ENCODE results near the gene SFMBT2. TPM values are rescaled to one million over a fixed set of nuclear protein-coding genes. Genes with fewer than 3 reads are reported as not detected.

Gene SFMBT2
- total RNA-seq, 1 donor from 2014 or later = 11.0 TPM

DNA sequence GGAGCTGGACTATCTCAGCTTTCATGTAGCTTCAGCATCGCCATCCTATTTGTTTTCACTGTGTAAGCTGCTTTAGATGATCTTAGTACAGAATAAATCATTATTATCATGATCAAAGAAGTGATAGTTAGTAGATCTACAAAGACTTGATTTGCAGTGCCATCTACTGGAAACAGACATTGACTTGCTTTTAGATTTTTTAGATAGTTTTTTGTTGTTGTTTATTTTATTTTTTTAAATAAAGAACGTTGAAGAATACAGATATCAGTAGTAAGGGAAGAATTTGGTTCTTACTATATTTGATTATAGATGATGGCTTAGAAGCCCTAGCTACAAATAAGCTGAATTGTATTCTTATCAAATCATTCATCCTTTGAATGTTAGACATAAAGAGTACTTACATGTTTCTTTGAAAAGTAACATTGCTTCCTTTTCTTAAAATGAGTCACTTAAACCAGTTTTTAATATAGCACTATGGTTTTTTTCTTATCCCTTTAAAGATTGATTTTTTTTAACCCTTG, 6.3 kb upstream of the SFMBT2 start:
- TF ChIP-seq, protein P1, sequence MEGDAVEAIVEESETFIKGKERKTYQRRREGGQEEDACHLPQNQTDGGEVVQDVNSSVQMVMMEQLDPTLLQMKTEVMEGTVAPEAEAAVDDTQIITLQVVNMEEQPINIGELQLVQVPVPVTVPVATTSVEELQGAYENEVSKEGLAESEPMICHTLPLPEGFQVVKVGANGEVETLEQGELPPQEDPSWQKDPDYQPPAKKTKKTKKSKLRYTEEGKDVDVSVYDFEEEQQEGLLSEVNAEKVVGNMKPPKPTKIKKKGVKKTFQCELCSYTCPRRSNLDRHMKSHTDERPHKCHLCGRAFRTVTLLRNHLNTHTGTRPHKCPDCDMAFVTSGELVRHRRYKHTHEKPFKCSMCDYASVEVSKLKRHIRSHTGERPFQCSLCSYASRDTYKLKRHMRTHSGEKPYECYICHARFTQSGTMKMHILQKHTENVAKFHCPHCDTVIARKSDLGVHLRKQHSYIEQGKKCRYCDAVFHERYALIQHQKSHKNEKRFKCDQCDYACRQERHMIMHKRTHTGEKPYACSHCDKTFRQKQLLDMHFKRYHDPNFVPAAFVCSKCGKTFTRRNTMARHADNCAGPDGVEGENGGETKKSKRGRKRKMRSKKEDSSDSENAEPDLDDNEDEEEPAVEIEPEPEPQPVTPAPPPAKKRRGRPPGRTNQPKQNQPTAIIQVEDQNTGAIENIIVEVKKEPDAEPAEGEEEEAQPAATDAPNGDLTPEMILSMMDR (IDR thresholded peaks at IDR 0.05; ENCODE audit: borderline replicate concordance) = peak; percentile 74

DNA sequence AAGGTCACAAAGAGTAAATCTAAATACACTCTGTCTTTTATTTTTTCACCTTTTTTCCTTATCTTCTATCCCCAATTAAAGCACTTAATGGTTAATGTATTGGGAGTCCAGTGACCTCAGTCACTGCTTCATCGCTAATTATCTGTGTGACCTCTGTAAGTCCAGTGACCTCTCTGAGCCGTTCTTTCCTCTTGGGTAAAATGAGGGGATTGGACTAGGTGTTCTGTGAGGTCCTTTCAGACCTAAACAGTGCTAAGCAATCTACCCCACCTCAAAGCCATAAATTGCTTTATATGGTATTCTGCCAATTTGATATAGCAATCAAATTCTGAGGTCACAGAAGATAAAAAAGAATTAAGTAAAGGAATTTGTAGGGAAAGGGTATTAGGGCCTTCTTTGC, 3.9 kb upstream of the SFMBT2 start:
- Histone ChIP-seq H3K27ac (replicated peaks) (no peak overlapping the region), H3K27me3 (ENCODE audit: low read depth) (peaks cover 14% of the 10 kb centered on the region), H3K4me1 (peaks cover 29% of the 10 kb centered on the region), H3K36me3 (no peaks in the 10 kb centered on the region), H3K9me3 (replicated peaks) (no peaks in the 10 kb centered on the region), H3K4me3 (no peak overlapping the region)
- no peak for DNase-seq
- TF ChIP-seq, protein P1 (IDR thresholded peaks at IDR 0.05; ENCODE audit: borderline replicate concordance) = no peak
- intact Hi-C loops (cut with micrococcal nuclease) = loop anchor here (5.0 to 10.0 kb wide), 3 partner anchors 292 to 750 kb away; no protein-coding TSS in a partner anchor

More for the DNA sequence above, 6.3 kb upstream of the SFMBT2 start:
- Histone ChIP-seq H3K4me3 (no peak overlapping the region), H3K9me3 (replicated peaks) (no peaks in the 10 kb centered on the region), H3K4me1 (peaks cover 11% of the 10 kb centered on the region), H3K27me3 (ENCODE audit: low read depth) (peaks cover 29% of the 10 kb centered on the region), H3K27ac (replicated peaks) (no peak overlapping the region), H3K36me3 (no peaks in the 10 kb centered on the region)
- intact Hi-C loops (cut with micrococcal nuclease) = loop anchor here (5.0 to 10.0 kb wide), 3 partner anchors 295 to 752 kb away; no protein-coding TSS in a partner anchor
- no peak for DNase-seq

DNA sequence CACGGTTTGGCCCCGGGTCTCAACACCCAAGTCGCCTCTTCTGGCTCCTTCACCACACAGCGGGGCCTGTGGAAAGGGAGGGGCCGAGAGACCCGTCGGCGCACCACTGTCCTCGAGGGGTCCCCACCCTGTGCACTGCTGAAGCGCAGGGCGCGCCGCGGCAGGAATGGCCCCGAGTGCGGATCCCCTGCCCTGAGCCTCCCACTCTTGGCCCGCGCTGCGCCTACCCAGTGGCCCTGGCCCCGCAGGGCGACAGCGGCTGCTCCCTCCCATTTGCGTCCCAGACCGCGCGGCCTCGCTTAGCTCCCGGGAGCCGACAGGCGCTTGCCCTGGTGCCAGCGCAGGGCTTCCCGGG, 2.1 kb upstream of the SFMBT2 start:
- Histone ChIP-seq H3K27ac (replicated peaks) (no peak overlapping the region), H3K27me3 (ENCODE audit: low read depth) (no peaks in the 10 kb centered on the region), H3K9me3 (replicated peaks) (no peaks in the 10 kb centered on the region), H3K4me3 (peak overlapping the region; percentile 92), H3K4me1 (peaks cover 47% of the 10 kb centered on the region), H3K36me3 (no peaks in the 10 kb centered on the region)
- TF ChIP-seq, protein P1 (IDR thresholded peaks at IDR 0.05; ENCODE audit: borderline replicate concordance) = no peak
- no peak for DNase-seq
- intact Hi-C loops (cut with micrococcal nuclease) = loop anchor here (10.0 kb wide), 2 partner anchors 488 to 748 kb away; no protein-coding TSS in a partner anchor

DNA sequence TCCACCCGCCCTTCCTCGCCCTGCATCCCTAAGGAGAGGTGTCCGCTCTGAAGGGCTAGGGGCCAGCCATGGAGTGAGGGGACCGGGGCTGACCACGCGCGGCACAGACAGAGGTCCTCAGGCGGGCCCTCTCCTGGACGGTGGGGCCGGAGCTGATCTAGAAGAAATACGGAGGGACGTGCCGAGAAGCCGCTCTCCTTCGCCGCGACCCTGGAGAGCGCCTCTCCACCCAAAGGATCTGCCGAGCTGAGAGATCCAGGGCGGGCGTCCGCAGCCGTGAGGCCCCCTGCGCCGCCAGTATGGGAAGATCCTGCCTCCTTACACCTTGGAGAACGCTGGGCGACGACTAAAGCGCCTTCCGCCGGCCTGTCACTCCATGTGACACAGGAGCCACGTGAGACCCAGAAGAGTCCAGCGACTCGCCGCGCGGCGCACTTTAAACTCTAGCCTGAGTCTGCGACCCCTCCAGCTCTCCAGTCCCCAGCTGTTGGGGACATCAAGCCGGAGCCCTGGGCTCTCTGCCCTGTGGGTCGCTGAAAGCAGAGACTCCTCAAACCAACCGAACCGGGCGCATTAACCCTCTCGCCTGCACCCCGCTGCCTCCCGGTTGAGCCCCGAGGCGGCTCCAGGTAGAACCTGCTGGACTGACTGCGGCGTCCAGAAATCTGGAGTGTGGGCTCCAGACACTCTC, 1.5 kb upstream of the SFMBT2 start:
- TF ChIP-seq, protein P1 (IDR thresholded peaks at IDR 0.05; ENCODE audit: borderline replicate concordance) = no peak
- intact Hi-C loops (cut with micrococcal nuclease) = loop anchor here (10.0 kb wide), 2 partner anchors 488 to 748 kb away; no protein-coding TSS in a partner anchor
- Histone ChIP-seq H3K27ac (replicated peaks) (no peak overlapping the region), H3K36me3 (no peaks in the 10 kb centered on the region), H3K9me3 (replicated peaks) (no peaks in the 10 kb centered on the region), H3K27me3 (ENCODE audit: low read depth) (no peaks in the 10 kb centered on the region), H3K4me1 (peaks cover 52% of the 10 kb centered on the region), H3K4me3 (peak overlapping the region; percentile 92)
- peak; percentile 45 for DNase-seq

DNA sequence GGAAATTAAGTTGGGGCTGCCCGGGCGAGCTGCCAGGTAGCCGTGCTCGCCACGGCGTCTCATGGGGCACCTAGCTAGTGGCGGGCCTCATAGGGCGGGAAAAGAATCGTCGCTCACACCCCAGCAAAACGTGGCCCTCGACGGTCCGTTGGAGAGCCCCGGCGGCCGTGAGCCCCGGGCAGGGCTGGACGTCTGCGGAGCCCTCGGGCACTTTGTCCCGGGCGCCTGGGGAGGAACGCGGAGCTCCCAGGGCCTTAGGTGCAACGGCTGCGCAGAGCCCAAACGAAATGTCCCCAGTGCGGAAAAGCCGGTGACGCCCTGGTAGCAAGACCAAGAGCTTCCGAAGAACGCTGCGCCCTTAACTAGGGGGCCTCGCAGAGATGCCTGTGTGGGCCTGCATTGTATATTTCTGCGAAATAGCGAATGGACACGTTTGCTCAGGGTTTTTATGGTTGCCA, 866 bp upstream of the SFMBT2 start:
- no peaks in the 10 kb centered on the region for H3K9me3 ChIP-seq (replicated peaks)
- DNase-seq = no peak
- no peaks in the 10 kb centered on the region for H3K36me3 ChIP-seq
- no peaks in the 10 kb centered on the region for H3K27me3 ChIP-seq (ENCODE audit: low read depth)
- H3K4me1 ChIP-seq = peaks cover 58% of the 10 kb centered on the region
- peak overlapping the region; percentile 92 for H3K4me3 ChIP-seq
- peak overlapping the region; percentile 87 for H3K27ac ChIP-seq (replicated peaks)
- intact Hi-C loops (cut with micrococcal nuclease) = loop anchor here (10.0 kb wide), 2 partner anchors 487 to 747 kb away; no protein-coding TSS in a partner anchor
- TF ChIP-seq, protein P1 (IDR thresholded peaks at IDR 0.05; ENCODE audit: borderline replicate concordance) = no peak

Measured in left ventricle myocardium inferior (tissue), 1 donor.